ENCODE measurements around the gene MDGA2.

DNA sequence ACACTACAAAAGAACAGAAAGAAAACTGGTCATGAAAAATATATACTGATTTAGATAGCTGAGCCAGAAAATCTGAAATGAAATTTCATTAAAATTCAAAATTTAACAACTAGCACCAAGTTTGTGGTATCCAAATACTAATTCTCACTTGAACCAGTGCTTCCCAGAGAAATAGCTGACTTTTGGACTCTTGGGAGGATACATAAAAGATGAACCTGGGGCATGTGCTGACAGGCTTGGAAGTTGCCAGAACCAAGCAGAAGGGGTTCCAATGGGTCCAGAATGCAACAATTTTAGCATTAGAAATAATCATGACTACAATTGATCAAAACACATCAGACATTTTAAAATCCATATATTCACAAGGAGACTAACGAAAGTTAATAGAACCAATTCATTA, 175.0 kb downstream of the MDGA2 start:
- TF ChIP-seq, protein P1, sequence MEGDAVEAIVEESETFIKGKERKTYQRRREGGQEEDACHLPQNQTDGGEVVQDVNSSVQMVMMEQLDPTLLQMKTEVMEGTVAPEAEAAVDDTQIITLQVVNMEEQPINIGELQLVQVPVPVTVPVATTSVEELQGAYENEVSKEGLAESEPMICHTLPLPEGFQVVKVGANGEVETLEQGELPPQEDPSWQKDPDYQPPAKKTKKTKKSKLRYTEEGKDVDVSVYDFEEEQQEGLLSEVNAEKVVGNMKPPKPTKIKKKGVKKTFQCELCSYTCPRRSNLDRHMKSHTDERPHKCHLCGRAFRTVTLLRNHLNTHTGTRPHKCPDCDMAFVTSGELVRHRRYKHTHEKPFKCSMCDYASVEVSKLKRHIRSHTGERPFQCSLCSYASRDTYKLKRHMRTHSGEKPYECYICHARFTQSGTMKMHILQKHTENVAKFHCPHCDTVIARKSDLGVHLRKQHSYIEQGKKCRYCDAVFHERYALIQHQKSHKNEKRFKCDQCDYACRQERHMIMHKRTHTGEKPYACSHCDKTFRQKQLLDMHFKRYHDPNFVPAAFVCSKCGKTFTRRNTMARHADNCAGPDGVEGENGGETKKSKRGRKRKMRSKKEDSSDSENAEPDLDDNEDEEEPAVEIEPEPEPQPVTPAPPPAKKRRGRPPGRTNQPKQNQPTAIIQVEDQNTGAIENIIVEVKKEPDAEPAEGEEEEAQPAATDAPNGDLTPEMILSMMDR (IDR thresholded peaks at IDR 0.05), result no peak
- TF ChIP-seq POLR2A (IDR thresholded peaks at IDR 0.05), result no peak

Measured in Peyer's patch (tissue), 4 donors.